Stimulated activated naive CD4-positive, alpha-beta T cell treated with Interleukin-2 at 50 U/mL for 16 hours (primary cell): ENCODE data around the gene NPC1L1.

Source experiments
- DNase-seq: peaks from one replicate; lab custom pipeline; 2025; lab: John Stamatoyannopoulos, UW

The NPC1L1 gene

DNA sequence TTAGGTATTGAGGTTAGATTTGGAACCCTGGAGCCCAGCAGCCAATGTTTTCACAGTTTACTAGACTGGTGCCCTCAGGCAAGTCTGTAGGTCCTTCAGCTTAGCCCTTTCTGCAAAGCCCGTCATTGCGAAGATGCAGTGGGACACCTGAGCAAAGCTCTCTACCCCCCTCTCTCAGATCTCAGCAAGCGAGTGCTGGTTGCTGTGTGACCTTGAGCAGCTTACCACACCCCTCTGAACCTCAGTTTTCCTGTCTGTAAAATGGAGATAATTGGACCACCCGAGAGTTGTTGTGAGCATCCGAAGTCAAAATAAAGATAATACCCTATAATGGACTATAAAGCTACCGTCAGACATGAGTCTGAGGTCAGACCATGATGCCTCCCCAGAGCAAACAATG lies 3.7 kb downstream of the NPC1L1 start:
- DNase-seq, result no peak

DNA sequence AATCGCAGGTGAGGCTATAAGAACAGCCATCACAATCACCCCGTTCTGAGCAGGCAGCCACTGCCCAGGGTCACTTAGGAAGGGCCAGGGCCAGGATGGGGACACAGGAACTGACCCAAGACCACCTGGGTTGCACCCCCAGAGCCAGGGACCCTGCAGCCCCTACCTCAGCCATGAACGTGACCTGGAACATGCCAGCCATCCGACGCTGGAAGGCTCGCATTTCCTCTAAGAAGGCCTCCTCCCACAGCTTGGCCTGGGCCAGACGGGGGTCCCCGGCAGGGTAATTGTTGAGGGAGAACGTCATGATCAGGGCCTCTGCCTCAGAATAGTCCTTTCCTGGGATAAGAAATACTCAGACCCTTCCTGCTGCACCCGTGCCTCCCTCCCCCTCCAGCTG lies 5.0 kb downstream of the NPC1L1 start:
- no peak for DNase-seq

DNA sequence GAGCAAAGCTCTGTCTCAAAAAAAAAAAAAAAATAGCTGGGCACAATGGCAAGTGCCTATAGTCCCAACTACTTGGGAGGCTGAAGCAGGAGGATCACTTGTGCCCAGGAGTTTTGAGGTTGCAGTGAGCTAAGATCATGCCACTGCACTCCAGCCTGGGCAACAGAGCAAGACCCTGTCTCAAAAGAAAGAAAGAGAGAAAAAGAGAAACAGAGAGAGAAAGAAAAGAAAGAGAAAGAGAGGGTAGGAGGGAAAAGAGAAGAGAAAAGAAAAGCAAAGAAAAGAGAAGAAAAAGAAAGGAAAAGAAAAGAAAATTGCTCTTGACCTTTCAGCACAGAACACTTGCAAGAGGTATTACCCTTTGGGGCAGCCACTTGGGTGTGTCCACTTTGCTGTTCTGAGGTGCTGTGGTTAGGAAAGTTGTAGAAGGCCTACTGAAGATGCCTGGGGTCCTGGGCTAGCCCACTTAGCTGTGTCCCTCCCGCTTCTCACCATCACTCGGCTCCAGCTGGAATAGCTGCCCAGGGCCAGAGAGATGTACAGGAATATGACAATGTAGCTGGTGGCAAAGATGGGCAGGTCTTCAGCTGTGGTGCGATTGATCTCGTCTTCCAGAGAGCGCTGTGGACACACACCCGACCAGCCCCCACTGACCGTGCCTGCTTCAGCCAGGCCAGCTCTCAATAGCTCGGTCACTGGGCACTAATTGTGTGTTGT lies 5.6 kb downstream of the NPC1L1 start:
- no peak for DNase-seq

DNA sequence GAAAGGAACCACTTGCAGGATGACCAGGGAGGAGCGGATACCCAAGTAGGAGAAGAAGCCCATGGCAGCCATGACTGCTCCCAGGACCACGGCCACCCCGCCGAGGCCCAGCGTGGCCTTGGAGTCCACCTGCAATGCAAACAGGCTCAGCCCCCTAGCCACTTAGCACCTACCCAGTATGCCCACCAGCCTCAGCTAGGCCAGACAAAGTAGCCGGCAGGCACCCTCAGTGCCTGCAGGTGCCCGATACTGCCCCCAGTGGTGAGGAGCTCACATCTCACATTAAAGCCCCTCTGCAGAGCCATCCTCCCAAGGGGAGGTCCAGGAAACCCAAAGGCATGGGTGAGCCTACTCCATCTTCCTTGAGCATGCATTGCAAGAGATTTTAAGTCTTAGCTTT lies 6.6 kb downstream of the NPC1L1 start:
- peak; percentile 41 for DNase-seq

DNA sequence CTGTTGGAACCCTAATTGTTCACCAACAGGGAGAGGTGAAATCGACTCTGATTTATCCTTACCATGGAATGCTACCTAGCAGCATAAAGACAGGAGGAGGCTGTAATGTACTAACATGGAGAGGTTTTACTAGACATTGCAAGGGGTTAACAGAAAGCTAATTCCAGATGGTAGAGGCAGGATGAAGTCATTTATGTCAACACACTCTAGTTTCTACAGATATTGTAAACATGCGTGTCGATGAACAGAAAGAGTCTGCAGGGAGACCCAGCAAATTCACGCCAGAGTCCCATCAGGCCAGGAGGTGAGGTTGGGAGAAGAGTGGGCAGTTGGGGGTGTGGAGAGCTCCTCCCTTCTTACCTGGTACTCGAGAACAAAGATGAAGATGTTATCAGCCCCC lies 7.0 kb downstream of the NPC1L1 start:
- no peak for DNase-seq

DNA sequence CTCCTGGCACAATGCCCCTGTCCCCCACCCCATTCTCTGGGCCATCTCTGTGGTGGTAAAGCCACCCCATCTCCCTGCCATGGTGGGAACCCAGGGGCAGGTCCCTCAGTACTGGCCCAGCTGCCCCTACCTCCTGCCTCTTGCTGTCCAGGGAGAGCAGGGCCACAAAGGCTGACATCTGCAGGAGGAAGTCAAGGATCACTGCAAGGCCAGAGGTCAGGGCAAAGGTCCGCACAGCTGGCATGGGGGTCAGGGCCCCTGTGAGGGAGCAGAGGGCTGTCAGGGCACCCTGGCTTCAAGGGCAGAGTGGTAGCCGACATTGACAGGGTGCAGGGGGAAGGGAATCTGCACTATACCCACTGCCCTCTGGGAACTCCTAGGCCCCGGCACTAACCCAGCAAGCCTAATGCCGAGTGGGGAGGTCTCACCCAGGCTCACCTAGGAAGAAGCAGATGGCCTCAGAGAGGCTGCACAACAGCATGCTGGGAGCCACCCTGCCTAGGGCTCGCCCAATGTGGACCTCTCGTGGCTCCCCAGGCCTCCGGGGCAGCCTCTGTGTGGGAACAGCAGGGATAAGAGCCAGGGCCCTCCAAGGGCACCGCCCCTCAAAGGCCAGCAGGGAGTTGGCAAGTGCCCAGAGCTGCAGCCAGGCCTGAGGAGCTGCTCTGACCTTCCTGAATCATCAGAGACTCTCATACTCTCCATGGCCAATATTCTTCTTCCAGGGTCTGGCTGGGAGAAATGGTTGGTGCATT lies 7.7 kb downstream of the NPC1L1 start:
- no peak for DNase-seq

DNA sequence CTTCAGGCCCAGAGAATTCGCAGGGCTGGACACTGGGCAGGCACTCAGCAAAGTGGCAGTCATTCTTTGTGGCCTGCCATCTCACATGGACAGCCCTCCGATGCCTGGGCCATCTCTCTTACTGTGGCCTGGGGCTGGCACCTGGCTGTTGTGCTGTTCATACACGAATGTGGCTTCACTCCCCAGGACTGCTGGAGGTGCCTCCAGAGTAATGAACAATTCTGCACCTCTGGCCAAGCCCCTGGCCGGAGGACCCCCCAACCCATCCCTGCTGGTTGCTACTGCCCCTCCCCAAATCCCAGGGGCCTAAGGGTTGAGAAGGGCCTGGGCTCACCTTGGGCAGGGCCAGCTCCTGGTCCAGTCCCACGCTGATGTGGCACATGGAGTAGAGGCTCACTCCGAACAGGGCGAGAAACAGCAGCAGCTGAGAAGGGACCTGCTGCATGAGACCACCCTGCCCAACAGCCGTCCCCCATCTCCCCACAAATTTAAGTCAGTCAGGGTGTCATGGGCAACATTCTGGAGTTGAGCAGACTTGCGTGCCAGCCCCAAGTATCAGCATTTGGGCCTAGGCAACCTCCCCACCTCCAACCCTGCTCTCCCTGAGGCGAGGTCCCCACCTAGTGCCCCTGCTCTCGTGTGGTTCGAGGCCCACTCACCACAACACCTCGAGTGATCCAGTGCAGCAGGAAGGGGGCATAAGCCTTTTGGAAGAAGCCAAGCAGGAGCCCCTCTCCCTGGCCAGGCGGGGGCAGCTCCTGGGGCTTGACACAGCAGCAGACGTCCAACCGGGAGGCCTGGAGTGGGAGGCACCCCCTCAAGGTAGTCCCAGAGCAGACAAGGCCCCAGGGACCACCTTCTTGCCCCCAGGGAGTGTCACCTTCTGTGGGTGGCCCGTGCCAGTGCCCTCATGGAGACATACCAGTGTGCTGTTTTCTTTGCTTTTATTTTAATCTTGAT lies 9.4 kb downstream of the NPC1L1 start:
- DNase-seq, result no peak

DNA sequence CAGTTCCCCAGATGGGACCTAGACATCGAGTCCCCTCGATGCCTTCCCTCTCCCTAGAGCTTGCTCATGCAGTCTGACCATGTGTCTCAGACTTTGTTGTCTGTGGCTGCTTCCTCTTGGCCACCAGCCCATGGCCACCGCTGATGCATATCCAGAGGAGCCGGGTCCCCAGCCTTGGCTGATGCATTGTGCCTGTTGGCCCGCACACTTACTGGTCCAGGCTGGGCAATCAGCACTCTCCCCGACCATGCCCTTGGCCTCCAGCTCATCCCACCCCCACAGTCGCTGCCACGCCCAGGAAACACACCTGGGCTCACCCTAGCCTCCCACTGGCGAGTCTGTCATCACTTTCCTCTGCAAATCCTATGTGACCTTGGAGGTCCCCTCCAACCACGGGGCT lies 10.1 kb downstream of the NPC1L1 start:
- DNase-seq, result no peak

DNA sequence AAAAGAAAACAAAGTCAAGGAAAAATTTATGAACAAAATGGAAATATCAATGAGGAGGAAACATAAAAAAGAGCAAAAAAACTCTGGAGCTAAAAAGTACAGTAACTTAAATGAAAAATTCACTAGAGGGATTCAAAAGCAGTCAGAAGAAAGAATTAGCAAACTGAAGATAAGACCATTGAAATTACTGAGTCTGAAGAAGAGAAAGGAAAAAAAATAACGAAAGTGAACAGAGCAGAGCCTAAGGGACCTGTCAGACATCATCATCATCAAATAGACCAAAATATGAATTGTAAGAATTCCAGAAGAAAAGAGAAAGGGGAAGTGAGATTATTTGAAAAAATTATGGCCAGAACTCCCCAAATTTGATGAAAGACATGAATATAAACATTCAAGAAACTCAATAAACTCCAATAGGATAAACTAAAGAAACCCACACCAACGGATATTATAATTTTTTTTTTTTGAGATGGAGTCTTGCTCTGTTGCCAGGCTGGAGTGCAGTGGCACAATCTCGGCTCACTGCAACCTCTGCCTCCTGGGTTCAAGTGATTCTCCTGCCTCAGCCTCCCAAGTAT lies 16.2 kb downstream of the NPC1L1 start:
- DNase-seq, result no peak

DNA sequence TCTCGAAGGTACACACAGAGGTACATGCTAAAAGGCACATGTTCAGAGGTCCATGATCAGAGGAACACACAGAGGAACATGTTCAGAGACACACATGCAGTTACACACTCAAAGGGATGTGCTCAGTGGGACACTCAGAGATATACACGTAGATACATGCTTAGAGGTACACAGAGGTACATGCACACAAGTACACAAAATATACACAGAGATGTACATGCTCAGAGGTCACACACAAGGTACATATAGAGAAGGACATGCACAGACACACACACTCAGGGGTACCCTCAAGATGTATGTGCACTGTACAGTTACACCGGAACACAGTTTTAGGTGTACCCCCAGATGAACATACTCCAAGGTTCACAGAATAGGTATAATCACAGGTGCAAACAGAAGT lies 18.8 kb downstream of the NPC1L1 start:
- DNase-seq, result no peak

DNA sequence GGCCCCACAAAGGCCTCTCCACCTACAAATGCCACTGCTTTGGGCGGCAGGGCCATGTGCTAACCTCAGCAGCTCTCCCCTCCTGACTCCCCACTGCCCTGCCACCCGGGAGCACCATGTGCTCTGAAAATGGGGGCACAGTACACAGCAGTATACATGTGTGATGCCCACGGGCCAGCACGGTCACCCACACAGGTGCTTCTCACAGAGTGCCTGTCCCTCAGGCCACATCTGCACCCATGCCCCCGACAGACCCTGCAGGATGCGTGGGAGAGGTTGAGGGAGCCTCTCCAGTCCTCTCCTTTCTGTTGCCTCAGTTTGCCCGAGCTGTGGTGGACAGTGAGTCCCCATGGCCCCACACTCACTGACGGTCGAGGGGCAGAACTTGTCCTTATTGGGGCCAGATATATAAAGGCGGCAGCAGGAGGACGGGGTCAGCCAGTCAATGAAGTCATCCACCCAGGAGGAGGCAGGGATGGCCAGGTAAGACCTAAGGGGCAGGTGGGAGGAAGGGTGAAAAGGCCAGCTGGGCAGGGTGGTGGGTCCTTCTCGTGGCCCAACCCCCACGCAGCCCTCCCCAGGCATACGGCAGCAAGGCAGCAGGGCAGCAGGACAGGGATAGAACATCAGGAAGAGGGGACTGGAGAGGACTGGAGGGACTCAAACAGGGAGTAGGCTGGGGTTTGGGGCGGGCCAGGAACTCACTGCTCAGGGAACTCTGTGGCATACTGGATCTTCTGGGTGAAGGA lies 19.6 kb downstream of the NPC1L1 start:
- no peak for DNase-seq

DNA sequence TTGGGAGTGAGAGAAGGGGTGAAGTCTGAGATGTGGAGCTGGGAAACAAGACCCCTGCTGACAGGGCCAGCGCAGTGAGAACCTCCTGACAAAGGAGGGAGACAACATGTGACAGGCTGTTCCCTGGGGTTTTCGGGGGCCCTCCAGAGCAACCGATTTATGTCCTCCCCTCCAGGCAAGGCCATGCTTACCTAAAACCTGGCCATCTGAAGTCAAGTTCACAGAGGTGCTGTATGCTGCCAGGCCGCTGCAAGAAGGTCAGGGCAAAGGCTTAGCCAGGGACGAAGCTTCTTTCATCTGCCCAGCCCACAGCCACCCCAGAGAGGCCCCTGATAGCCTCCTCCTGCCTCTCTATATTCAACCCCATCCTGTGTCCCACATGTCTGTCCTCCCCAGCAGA lies 20.6 kb downstream of the NPC1L1 start:
- no peak for DNase-seq

DNA sequence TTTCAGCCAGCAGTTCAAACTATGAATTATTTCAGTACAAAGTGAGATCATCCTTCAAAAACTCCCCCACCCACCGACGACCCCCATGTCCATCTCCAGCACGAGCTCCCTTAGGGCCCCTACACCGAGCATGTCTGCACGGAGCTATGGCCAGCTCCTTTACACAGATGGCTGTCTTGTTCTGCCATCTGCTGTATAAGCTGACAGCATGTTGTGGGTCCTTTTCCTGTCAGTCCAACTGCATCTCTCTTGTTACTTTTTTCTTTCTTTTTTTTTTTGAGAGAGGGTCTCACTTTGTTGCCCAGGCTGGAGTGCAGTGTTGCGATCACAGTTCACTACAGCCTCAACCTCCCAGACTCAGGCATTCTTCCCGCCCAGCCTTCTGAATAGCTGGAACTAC lies 21.6 kb downstream of the NPC1L1 start:
- no peak for DNase-seq

DNA sequence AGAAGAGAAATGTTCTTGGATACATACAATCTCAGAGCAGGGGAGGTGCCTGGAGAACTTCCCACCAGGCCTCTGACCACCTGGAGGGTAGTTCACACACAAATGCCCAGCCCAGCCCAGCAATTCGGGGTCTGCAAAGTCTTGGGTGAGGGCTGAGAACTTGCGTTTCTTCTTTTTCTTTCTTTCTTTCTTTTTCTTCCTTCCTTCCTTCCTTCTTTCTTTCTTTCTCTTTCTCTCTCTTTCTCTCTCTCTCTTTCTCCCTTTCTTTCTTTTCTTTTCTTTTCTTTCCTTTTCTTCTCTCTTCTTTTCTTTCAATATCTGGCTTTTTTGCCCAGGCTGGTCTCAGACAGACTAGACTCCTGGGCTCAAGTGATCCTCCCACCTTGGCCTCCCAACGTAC lies 22.4 kb downstream of the NPC1L1 start:
- no peak for DNase-seq

DNA sequence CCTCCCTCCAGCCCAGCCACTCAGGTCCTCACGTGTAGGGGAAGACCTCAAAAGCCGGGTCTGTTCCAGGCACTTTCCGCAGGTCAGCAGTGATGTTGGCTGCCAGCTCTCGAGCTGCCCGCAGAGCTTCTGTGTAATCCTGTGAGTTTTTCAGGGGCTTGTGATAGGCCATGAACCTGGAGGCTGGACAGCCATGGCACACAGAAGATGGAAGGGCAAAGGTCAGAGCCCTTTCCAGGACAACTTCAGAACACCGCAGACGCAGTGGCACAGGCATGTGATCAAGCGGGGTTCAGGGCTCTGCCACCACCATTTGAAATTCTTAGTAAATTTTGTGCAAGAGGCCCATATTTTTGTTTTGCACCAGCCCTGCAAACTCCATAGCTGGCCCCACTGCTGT lies 24.0 kb downstream of the NPC1L1 start:
- DNase-seq, result no peak

DNA sequence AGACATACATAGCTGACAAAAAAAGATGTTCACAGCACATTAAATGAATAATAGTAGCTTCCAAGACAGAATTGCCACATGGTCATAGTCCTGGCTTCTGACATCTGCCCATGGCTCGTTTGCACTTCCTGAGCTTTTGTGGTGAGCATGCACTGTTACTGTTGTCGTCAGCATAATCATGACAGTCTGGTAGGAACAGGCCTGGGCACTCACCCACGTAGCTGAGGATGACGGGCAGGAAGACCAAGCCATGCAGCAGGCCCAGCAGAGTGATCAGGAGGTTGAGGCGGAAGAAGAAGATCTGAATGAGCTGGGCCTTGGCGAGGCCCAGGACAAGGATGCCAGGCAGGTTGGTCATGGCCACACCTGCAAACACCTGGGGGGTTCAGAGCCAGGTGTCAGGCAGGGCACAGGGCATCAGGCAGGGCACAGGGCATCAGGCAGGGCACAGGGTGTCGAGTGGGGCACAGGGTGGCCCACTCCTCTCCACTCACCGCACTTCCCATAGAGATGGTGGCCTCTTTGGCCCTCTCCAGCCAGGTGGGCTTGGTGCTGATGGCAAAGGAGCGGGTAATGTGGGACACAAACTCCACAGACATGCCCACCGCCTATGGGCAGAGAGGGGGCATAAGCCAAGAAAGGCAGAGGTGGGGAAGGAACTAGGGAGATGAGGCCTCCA lies 25.4 kb downstream of the NPC1L1 start:
- DNase-seq, result no peak

DNA sequence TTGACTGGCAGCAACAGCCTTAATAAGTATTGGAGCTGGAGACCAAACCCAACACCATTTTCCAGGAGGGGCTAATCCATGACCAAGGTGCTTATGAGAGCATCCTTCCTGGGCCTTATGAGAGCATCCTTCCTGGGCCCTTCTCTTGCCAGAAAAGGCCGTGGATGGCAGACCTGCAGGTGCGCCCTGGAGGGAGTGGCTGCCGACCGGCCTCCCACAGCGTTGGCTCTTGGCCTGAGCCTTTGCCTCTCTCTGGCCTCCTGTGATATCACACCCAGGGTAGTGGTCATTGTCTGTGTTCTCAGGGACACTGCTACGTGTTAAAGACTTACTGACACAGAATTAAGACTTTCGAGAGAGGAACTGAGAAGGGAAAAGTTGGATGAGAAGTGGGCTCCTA lies 28.4 kb downstream of the NPC1L1 start:
- DNase-seq, result no peak

DNA sequence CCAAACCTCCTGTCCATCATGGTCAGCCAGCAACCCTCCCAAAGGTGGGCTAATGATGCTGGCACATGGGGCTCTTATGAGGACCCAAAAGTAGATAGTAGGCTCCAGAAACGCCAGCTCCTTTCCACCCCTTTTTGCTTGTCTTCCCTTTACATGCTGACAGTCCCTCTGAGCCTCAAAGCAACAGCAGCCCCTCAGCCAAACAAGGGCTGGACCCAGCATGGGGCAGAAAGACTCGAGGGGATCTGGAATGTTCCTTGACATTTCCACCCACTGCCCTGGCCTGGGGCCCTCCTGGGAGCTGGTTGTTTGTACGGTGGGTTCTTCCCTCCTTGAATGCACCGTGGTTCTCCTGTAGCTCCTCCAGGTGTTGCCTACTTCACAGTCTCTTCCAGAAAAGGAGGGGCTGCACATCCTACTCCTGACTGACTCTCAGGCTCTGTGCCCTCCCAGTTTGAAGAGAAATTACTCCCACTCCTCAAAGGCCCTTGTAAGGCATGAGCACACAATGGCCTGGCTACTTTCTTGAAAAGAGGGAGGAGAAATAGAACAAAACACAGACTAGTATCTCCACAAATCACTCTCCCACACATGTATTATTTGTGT lies 29.2 kb downstream of the NPC1L1 start:
- DNase-seq, result no peak

DNA sequence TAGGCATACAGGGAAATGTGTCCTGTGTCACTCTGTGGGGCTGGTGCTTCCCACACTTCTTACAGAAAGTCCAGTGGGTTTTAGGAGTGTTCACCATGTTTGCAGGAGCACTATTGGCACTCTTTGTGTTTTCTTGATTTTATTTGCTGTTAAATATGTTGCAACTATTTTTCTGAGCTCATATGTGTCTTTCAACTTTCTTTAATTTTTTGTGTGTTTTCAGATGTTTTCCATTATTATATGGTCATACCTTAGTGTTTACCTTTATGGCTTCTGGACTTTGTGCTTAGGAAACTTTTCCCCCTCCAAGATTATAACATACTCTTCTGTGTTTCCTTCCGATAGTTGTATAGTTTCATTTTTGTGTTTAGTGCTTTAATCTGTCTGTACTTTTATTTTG lies 29.9 kb downstream of the NPC1L1 start:
- no peak for DNase-seq

DNA sequence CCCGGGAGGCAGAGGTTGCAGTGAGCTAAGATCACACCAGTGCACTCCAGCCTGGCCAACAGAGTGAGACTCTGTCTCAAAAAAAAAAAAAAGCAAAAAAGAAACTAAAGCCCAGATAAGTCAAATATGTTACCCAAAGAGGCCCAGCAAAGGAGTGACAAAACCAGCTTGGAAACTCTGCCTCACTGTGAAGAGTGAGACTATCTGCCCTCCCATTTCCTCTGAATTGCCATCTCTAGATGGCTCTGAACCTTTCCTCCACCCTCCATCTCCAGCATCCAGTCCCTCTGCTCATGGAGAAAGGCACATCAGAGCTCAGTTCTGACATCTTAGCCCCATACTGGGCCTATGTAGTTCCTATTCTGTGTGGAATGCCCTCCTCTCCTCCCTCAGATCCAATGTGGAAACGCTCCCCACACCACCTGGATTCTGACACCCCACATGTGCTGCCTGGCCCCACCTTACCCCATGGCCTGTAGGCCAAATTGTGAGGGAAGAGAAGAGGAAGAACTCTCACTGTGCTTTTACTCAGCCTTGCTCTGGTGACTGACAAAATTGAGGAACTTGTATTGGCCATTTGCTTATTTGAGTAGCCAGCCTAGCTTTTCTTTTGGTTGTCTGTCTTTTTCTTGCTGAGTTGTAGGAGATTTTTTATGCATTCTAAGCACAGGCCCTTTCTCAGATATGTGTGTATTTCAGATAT lies 32.7 kb downstream of the NPC1L1 start:
- no peak for DNase-seq
